Muscle of leg (tissue), 11 donors: ENCODE data around the gene GPHA2. TPM values are rescaled to one million over a fixed set of nuclear protein-coding genes. Genes with fewer than 3 reads are reported as not detected.
A peak's percentile ranks its signal among the peaks of the same experiment; 100 is the strongest.

Experiments used
- DNase-seq: peaks from one replicate; pipeline ENCODE4 v3.0.0; 2013
- H3K27ac ChIP-seq: one replicate; pipeline ENCODE4 v1.5.1; 2013; ENCODE audit warnings: mild to moderate bottlenecking, low read length, control low read depth
- H3K27me3 ChIP-seq: one replicate; pipeline ENCODE4 v1.6.1; 2013; ENCODE audit warnings: low read length; ENCODE audit not compliant: control insufficient read depth, insufficient read depth
- H3K36me3 ChIP-seq: one replicate; pipeline ENCODE4 v1.6.1; 2013; ENCODE audit warnings: low read length; ENCODE audit not compliant: control insufficient read depth, insufficient read depth
- H3K4me1 ChIP-seq: one replicate; pipeline ENCODE4 v1.6.1; 2013; ENCODE audit warnings: low read length; ENCODE audit not compliant: control insufficient read depth, insufficient read depth
- H3K4me3 ChIP-seq: one replicate; pipeline ENCODE4 v1.5.1; 2013; ENCODE audit warnings: low read length, control low read depth
- H3K9me3 ChIP-seq: replicated peaks from 2 replicates; pipeline ENCODE4 v1.6.1; 2013; ENCODE audit warnings: low read depth, low read length; ENCODE audit not compliant: control insufficient read depth
- whole genome bisulfite sequencing: methylation state at CpG from one replicate; pipeline ENCODE4 v1.1.5; 2013; ENCODE audit warnings: missing lambda C conversion rate; ENCODE audit not compliant: insufficient coverage; 5-methylcytosine and 5-hydroxymethylcytosine counted together
- polyA plus RNA-seq, 8 donors: library from polyadenylated mRNA; unstranded; fragments of 120-200 nt; gene quantifications; one replicate each; pipeline versions ENCODE4 v1.2.1 to v1.2.3, GENCODE V29; 2013; ENCODE audit warnings: inconsistent platforms in 1 of 8, low replicate concordance in 1 of 8; ENCODE audit not compliant: insufficient read length in 8 of 8, insufficient read depth in 1 of 8
- total RNA-seq: library from RNA; stranded (reverse); fragments of 120-200 nt; gene quantifications from one replicate; pipeline ENCODE4 v1.2.4, GENCODE V29; 2013

Gene GPHA2
- total and polyA plus RNA-seq, 9 donors = 0.15 to 0.53 (median 0.24) TPM; not detected in 5

- Histone ChIP-seq H3K4me1 (no peaks in the 10 kb centered on the region), H3K27me3 (no peaks in the 10 kb centered on the region), H3K27ac (no peak overlapping the region), H3K9me3 (no peaks in the 10 kb centered on the region), H3K4me3 (no peak overlapping the region), H3K36me3 (peaks cover 75% of the 10 kb centered on the region)
- no peak for DNase-seq
- WGBS = 85% methylated on average over 14 of the region's 14 CpGs
Measured at GRCh38 chr11:64900263-64900678, 35.4 kb downstream of the GPHA2 start.

GRCh38 chr11:64898541-64898940 lies 37.2 kb downstream of the GPHA2 start:
- Histone ChIP-seq H3K4me1 (peaks cover 4% of the 10 kb centered on the region), H3K27me3 (no peaks in the 10 kb centered on the region), H3K9me3 (no peaks in the 10 kb centered on the region), H3K36me3 (peaks cover 76% of the 10 kb centered on the region), H3K27ac (no peak overlapping the region), H3K4me3 (no peak overlapping the region)
- DNase-seq = no peak
- 94% methylated on average over 15 of the region's 19 CpGs for WGBS

- WGBS = 100% methylated on average over 5 of the region's 9 CpGs
- no peak for DNase-seq
- Histone ChIP-seq H3K9me3 (no peaks in the 10 kb centered on the region), H3K27ac (no peak overlapping the region), H3K36me3 (peaks cover 71% of the 10 kb centered on the region), H3K27me3 (no peaks in the 10 kb centered on the region), H3K4me1 (peaks cover 4% of the 10 kb centered on the region), H3K4me3 (no peak overlapping the region)
Measured at GRCh38 chr11:64898076-64898445, 37.6 kb downstream of the GPHA2 start.

- Histone ChIP-seq H3K4me3 (no peak overlapping the region), H3K27ac (no peak overlapping the region), H3K36me3 (peaks cover 66% of the 10 kb centered on the region), H3K27me3 (no peaks in the 10 kb centered on the region), H3K9me3 (no peaks in the 10 kb centered on the region), H3K4me1 (peaks cover 4% of the 10 kb centered on the region)
- no peak for DNase-seq
- 84% methylated on average over 10 of the region's 19 CpGs for WGBS
Measured at GRCh38 chr11:64897381-64898075, 38.2 kb downstream of the GPHA2 start.

DNA sequence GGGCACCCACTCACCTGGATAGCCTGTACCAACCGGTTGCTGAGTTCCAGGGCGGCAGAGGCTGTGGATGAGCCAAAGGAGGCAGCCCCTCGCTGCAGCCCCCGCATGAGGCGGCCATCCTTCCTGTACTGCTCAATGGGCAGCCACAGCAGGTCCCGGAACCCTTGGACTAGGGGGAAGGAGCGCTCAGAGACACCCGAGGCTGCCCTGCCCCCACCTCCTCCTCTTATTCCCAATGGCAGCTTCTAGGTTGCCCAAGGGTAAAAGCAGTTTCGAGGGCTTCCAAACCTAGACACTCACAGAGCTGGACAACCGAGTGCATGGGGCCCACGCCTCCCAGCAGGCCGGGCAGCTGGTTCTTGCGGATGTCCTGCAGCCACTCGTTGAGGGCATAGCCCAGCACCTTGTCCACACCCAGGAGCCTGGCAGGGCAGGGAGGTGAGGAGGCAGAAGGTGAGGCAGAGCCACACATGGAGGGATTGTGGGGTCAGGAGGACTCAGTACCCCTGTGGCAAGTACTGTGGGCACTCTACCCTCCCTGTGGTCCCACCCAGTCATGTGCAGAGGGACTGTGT lies 39.2 kb downstream of the GPHA2 start:
- Histone ChIP-seq H3K4me1 (peaks cover 9% of the 10 kb centered on the region), H3K36me3 (peaks cover 57% of the 10 kb centered on the region), H3K27ac (no peak overlapping the region), H3K27me3 (no peaks in the 10 kb centered on the region), H3K4me3 (no peak overlapping the region), H3K9me3 (no peaks in the 10 kb centered on the region)
- no peak for DNase-seq
- 94% methylated on average over 11 of the region's 14 CpGs for WGBS

- DNase-seq = no peak
- peaks cover 15% of the 10 kb centered on the region for H3K4me1 ChIP-seq
- H3K4me3 ChIP-seq = no peak overlapping the region
- no peaks in the 10 kb centered on the region for H3K9me3 ChIP-seq
- H3K36me3 ChIP-seq = peaks cover 41% of the 10 kb centered on the region
- WGBS = 87% methylated on average over 36 of the region's 39 CpGs
- no peak overlapping the region for H3K27ac ChIP-seq
- H3K27me3 ChIP-seq = no peaks in the 10 kb centered on the region
Measured at GRCh38 chr11:64894812-64895452, 40.8 kb downstream of the GPHA2 start.

- Histone ChIP-seq H3K27me3 (no peaks in the 10 kb centered on the region), H3K27ac (no peak overlapping the region), H3K36me3 (peaks cover 34% of the 10 kb centered on the region), H3K4me3 (no peak overlapping the region), H3K4me1 (peaks cover 15% of the 10 kb centered on the region), H3K9me3 (no peaks in the 10 kb centered on the region)
- DNase-seq = peak; percentile 74
- WGBS = 27% methylated on average over 6 of the region's 14 CpGs
Measured at GRCh38 chr11:64894070-64894811, 41.5 kb downstream of the GPHA2 start.

- 77% methylated on average over 11 of the region's 25 CpGs for WGBS
- H3K27me3 ChIP-seq = no peaks in the 10 kb centered on the region
- DNase-seq = no peak
Measured at GRCh38 chr11:64893194-64894069, 42.3 kb downstream of the GPHA2 start.

DNA sequence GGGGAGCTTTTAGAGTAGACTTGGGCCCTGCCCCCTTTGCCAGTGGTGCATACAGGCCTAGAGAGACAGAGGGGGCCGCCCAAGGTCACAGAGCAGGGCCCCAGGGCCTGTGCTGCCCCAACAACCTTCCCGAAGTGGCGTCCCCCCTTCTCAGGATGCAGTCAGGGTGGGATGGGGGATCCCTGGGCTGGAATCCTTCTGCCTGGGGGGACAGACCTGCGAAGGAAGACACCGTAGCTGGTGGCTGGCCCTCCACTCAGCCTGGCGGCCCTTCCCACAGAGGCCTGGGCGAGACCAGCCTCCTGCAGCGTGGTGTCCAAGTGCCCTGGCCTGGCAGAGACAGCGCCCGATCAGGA lies 42.9 kb downstream of the GPHA2 start:
- no peaks in the 10 kb centered on the region for H3K27me3 ChIP-seq
- H3K4me1 ChIP-seq = peaks cover 23% of the 10 kb centered on the region
- H3K36me3 ChIP-seq = peaks cover 22% of the 10 kb centered on the region
- H3K27ac ChIP-seq = no peak overlapping the region
- no peak overlapping the region for H3K4me3 ChIP-seq
- DNase-seq = no peak
- 89% methylated on average over 6 of the region's 10 CpGs for WGBS
- no peaks in the 10 kb centered on the region for H3K9me3 ChIP-seq

More at GRCh38 chr11:64893194-64894069, 42.3 kb downstream of the GPHA2 start:
- H3K4me3 ChIP-seq = no peak overlapping the region
- H3K36me3 ChIP-seq = peaks cover 28% of the 10 kb centered on the region
- H3K9me3 ChIP-seq = no peaks in the 10 kb centered on the region
- H3K4me1 ChIP-seq = peaks cover 17% of the 10 kb centered on the region
- no peak overlapping the region for H3K27ac ChIP-seq
